Stimulated activated CD8-positive, alpha-beta memory T cell treated with anti-CD3 and anti-CD28 coated beads, Interleukin-7, amount 100 ng/mL, for 48 hours (primary cell): Measurements from ENCODE around the gene RAD51B.
"Not testable (repeated sequence)": the region's sequence is repeated elsewhere in the genome, so short reads cannot be mapped to it uniquely, and the experiment has no call there.

Experiments
- DNase-seq, 2 donors: peaks; one replicate each; pipeline ENCODE4 v3.0.0-alpha.2; 2020; ENCODE audit warnings: low read depth in 1 of 2; ENCODE audit errors: extremely low read depth in 1 of 2

Gene RAD51B

DNA sequence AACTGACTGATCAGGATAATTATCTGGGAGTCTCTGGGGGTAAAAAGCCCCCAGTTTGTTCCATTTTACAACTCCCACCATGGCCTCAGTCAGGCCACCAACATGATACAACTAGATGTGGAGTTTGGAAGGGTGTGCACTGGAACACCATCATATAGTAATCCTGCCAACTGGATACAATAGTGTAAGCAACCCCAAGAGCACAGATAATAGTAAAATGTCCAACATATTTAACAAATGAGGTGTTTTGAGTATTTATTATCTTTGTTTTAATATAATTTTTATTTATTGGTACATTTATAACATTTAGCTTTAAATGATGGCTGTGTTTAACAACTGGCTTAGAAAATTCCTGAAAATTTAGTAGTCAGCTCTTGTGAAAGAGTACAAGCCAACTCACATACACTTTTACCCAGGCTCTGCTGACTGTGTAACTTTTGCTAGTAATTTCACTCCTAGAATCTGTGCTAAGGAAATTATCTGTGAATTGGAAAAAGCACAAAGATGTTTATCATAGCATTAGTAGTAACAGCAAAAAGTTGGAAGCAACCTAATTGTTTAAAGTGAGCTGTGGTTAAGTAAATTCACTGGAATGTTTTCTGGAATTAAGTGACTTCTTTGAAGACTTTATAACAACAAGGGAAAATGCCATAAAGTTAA, 196.8 kb downstream of the RAD51B start:
- DNase-seq = no peak

DNA sequence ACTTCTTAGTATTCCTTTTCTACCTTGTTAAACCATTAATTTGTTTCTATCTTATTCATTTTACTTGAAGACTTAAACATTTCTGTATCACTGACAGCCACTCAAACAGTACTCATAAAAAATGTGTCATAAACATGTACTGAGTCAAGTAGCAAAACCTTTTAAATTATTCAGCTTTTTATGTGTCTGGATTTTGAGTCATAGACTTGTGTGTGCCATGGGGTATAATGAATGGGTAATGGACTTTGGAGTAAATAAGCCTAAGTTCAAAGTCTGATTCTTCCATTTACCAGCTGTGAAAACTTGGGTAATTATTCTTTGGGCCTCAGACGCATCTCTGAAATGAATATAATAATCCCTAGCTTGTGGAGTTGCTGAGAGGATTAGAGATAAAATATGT, 199.0 kb downstream of the RAD51B start:
- DNase-seq = no peak

DNA sequence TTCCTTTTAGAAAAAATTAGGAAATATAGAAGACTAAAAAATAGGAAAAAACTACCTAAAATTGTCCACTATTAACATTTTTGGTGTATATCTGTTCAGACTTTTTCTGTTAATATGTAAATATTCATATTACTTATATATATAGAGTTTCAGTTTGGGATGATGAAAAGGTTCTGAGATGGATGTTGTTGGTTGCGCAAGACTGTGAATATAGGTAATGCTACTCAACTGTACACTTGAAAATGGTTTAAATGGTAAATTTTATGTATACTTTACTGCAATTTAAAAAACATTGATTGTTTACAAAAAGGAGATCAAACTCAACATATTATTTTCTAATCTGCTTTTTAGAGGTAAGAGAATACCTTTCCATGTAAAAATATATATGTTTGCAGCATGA, 200.9 kb downstream of the RAD51B start:
- DNase-seq = no peak

DNA sequence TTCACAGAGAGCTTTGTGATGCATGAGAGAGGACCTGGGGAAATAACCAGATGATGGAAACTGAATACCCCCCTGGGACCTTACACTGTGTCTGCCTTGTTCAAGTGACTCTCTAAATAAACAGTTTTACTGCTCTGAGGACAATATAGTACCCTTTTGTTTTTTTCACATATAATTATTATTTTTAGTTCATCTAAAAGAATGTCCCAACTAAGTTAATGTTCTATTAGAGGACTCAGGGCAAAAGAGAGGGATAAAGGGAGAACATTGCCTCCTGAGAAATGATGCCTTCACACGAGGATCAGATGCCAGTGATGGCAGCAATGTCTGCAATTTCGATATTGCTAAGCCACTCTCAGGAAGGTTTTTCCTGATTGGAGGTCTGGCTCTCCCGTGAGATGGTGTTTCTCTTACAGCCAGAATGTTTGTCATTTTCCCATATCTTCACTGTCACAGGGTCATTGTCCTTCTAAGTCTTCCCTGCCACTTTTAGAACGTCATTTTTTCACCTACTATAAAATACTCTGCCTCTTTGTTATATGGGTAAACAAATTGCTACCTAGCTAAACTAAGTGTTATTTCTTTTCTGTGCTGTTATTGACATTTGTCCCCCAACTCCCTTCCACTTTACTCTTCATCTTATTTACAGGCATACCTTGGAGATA, 201.6 kb downstream of the RAD51B start:
- DNase-seq = no peak

DNA sequence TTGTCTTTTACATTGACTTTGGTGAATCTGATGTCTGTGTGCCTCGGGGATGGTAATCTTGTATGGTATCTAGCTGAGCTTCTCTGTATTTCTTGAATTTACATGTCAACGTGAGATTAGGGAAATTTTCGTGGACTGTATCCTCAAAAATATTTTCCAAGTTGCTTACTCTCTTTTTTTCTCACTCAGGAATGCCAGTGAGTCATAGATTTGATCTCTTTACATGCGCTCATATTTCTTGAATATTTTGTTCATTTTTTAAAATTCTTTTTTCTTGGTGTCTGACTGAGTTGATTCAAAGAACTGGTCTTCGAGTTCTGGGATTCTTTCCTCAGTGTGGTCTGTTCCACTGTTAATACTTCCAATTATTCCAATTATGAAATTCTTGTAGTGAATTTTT, 207.7 kb downstream of the RAD51B start:
- DNase-seq = no peak

DNA sequence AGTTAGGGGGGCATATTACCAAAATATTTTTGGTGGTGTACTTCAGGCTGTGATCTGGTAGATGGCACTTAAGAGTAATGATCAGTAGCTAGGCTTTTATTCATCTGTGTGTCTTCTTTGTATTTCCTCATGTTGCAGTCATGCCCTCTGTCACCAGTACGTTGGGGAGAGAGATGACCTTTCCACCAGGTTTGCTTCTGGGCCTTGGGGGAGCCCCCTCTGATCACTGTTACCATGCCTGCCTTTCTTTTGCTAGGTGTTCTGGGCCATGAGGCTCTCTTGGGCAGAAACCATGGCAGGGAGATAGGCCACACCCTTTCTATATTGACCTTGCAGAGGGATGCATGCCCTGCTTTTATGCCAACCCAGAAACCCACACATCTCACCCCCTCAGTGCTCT, 208.5 kb downstream of the RAD51B start:
- no peak for DNase-seq

DNA sequence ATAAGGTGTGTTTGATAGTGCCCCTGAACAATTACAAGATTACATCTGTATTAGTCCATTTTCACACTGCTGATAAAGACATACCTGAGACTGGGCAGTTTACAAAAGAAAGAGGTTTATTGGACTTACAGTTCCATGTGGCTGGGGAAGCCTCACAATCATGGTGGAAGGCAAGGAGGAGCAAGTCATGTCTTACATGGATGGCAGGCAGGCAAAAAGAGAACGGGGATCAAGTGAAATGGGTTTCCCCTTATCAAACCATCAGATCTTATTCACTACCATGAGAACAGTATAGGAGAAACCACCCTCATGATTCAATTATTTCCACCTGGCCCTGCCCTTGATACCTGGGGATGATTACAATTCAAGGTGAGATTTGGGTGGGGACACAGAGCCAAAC, 211.4 kb downstream of the RAD51B start:
- DNase-seq = not testable (repeated sequence)

DNA sequence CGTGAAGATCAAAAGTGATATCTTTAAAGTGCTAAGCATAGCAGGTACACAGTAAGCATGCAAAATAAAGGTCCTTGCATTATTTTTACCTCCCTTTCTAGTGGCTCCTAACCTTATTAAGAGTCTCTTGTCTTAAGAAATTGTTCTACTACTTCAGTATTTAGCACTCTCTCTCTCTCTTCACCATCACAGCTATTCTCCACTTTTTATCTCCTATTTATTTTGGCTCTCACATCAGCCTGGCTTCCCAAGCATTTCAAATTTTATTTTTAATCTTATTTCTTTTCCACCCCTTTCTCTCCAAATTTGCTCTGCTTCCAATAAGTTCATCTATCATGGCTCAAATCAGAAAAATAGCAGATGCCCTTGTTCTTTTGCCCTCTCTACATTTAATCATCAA, 212.6 kb downstream of the RAD51B start:
- no peak for DNase-seq

DNA sequence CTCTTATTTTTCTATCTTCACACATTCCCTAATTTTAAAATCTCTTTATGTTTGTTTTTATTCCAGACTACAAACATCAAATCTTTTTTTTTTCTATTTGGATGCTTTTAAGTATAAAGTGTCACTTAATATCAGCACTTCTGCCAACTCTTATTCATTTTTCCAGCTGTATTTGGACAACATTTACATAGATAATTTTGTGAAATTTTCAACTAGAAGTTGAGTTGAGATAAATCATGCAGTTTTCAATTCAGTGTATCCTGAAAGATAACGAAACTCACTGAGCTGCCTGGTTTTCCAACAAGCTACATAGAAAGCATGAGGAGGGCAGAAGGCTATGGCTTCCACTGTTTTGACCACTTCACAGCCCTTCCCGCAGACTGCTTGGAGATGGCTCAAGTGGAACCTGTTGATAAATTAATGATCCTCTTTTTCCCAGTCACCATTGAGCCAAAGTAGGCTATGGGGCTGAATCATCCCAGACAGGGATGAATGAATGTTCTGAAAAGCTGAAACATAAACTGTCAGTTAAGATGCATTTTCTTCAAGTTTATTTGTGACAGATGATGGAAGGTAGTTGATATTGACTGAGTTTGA, 213.9 kb downstream of the RAD51B start:
- no peak for DNase-seq

DNA sequence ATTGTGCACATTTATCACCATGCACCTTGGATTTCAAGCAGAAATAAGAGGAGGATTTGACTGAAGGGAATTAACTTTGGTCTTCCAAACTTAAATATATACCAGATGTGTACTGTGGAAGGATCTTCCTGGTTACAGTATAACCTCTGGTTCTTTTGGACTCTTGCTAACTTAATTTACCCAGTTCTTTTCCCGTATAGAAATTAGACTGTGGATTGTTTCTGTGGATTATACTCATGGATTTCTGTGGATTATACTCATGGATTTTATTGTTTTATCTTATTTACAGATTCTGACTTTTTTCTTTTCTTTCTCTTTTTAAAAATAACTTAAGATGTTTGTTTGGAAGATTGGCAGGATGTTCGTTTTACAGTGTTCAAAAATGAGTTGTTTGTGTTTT, 215.3 kb downstream of the RAD51B start:
- DNase-seq = no peak

DNA sequence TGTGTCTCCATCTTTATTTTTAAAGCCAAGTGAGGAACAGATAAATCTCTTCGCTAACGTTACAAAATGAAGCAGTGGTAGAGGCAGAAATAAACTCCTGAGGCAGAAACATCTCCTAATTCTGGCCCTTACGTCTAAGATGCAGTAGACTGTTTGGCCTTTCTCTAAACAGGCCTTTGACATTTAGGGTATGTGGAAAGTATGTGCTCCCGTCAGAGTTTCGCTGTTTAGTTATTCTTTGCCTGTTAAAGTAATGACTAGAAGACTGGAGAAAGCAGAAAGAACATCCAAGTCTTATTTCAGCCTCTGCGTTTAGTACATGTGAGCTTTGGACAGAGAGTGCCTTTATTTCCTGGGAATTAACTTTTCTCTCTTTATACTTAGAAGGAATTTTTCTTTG, 216.6 kb downstream of the RAD51B start:
- no peak for DNase-seq

DNA sequence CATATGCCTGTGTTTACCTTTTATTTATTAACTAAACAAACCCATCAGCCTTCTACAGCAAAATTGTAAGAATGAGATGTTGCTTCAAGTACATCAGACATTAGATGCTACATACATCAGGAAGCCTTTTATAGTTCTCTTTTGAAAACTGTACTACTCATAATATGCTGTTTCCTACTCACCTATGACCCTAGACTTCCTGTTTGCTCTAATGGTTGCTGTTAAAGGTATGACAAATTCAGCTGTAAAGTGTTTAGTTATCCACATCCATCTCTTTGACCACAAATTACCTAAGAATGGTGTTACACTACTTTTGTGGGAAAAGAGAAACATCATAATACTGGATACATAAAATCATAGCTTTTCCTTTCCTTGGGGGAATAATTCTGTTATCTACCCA, 220.0 kb downstream of the RAD51B start:
- no peak for DNase-seq

DNA sequence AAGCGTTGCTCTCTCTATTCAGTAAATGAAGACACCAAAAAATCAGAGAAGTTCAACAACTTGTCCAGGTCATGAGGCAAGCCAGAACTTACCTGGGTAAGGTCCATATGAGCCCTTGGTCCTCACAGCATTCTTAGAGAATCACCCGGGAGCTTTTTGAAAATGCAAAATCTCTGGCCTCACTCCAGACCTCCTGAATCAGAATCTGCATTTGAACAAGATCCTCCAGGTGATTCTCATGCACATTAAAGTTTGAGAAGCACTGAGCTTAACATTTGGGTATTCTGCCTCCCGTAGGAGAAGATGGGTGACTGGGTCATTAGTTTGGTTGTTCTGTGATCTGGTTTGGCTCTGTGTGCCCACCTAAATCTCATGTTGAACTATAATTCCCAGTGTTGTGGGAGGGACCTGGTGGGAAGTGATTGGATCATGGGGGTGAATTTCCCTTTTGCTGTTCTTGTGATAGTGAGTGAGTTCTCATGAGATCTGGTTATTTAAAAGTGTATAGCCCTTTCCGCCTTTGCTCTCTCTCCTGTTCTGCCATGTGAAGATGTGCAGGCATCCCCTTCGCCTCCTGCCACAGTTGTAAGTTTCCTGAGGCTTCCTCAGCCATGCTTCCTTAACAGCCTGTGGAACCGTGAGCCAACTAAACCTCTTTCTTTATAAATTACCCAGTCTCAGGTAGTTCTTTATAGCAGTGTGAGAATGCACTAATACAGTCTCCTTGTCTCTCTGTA, 221.2 kb downstream of the RAD51B start:
- DNase-seq = no peak

DNA sequence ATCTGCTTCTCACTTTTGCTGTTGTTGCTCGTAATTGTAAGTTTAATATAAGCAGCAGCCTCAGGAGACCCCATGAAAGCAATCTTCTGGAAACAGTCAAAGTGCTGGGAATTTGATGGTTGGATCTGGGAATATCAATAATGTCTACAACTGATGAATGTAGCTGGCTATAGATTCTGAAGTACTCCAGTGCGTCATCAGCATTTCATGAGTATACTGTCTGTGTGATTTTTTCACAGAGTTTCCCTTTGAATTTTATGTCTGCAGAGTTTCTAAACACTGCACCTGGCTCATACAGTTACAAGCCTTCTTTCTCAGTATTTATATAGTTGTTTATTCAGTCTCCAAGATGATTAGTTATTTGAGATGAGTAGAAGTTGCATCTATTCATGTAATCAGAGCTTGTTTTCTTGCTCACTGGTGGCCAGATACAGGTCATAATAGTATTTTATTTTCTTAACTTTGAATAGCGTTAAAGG, 222.3 kb downstream of the RAD51B start:
- no peak for DNase-seq

DNA sequence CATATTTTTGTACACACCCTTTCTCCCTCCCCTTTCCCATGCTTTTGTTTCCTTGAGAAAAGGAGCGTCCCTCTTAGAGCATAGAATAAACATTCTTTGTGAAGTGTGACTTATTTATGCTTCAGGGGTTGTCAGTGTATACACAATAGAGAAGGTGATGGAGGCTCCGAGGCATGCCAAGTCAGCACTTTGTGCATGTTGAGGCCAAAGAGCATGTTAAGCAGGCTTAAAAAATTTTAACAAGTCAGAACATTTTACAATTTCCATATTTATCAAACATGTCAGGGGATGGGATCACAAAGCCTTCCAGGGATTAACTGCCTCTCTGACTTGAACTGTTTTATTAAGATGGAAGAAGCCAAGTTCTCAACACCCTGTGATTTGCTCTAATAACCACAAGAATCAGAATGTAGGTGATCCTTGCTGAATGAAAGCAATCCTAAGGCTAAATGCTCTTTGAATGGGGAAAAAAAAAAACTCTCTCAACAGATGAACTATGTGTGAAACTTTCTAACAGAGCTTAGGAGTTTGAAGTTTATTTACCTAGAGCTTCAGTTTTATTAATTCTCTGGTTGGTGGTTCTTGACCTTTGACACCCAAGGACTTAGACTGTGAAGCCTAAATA, 223.1 kb downstream of the RAD51B start:
- no peak for DNase-seq

DNA sequence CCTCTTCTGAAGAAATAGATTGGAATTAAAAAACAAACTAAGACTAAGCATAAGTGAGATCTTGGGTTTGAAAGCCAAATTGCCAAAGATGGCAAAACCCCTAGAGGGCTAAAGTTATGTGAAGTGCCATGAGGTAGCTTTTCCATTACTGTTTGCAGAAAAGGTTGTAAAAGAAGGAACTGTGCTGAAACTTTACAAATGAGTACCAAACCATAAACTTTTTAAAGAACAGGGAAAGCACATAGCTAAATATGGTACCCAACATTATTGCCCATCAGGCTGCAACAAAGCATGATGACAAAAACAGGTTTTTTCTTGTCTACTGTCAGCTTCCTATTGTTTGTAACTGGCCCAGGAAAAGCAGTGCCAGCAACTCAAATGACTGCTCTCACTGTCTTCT, 224.2 kb downstream of the RAD51B start:
- no peak for DNase-seq

DNA sequence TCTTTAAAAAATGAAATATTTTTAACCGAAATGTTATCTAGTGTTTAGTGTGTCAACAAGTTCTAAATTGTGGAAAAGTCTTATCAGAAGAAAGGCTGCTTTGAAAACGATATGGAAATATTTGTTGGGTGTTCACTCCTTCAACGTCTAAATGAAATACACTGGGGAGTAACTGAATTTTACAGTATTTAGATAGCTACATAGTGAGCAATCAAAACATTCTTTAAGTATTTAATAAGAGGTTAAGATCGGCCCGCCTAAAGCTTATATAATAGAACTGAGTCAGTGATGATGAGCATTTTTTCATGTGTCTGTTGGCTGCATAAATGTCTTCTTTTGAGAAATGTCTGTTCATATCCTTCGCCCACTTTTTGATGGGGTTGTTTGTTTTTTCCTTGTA, 228.3 kb downstream of the RAD51B start:
- DNase-seq = no peak

DNA sequence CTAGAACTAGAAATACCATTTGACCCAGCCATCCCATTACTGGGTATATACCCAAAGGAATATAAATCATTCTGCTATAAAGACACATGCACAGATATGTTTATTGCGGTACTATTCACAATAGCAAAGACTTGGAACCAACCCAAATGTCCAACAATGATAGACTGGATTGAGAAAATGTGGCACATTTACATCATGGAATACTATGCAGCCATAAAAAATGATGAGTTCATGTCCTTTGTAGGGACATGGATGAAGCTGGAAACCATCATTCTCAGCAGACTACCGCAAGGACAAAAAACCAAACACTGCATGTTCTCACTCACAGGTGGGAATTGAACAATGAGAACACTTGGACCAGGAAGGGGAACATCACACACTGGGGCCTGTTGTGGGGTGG, 229.2 kb downstream of the RAD51B start:
- DNase-seq = not testable (repeated sequence)

DNA sequence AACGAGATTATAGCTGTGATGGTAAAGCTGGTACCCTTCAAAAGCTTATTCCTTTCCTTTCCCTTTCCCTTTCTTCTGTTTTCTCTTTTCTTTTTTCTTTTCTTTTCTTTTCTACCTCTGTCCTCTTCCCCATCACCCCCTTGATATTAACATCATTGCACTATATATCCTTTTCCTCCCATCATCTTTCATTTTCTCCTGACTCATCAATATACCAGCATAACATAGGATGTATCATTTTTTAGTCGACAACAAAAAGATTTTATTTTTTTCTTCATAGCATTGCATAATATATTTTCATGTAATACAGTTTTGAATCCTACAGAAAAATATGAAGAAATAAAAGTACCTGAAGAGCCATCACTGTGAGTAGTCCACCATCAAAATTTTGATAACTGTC, 230.6 kb downstream of the RAD51B start:
- DNase-seq = no peak

DNA sequence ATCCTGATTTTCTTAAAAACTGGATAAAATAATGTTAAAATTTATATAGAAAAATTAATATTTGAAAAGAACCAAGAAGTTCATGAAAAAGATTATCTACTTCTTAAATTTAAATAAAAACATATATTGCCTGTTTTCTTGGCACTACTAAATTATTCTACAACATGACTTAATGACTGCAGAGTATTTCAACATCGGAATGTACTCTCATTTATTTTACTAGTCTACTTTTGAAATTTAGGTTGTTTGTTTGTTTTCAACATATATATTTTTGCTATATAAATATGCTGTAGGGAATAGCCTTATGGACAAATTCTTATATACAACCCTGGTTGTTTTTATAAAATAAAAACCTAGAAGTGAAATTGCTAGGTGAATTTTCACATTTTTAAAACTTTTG, 231.6 kb downstream of the RAD51B start:
- no peak for DNase-seq

DNA sequence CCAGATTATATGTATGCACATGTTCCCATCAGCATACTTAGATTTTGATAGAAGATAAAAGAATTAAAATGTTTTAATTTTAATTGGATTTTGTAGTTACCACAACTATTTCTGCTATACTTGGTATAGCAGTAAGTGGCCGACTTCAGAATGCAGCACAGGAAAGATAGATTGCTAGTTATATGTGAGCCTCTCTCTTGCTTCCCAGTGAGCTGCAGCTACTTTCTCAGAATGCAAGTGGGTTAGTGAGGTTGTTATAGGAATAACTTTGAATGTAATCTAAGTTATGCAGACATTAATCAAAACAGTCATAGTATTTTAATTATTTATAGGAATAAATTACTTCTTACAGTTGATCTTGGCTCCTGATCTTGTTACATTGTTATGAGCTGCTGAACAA, 240.6 kb downstream of the RAD51B start:
- DNase-seq = no peak
